ENCODE results near the gene CSRP2. TPM values are rescaled to one million over a fixed set of nuclear protein-coding genes. Genes with fewer than 3 reads are reported as not detected.

CSRP2 gene
- total and polyA plus RNA-seq, 2 of the 8 experiments (the other 6 are each of a cell fraction or from before 2014, with no cell fraction given) = 149 to 227 TPM

DNA sequence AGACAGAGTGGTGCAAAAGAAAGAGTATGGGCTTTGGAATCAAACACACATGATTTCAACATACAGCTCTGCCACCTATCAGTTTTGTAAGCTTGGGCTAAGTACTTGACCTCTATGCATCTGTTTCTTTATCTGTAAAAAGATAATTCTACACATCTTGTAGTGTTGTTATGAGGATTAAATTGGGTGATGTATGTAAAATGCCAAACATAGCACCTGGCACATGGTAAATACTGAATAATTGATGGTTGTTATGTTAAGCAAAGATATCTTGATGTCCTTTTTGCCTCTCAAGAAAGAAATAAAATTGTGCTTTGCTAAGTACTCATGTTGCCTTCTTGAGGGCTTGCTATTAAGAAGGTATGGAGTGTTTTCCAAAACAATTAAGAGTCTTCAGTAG, 2.3 kb upstream of the CSRP2 start:
- Histone ChIP-seq H3K4ac (replicated peaks; ENCODE audit: insufficient read length, low read depth, low read length) (no peak overlapping the region), H3K56ac (replicated peaks; ENCODE audit: insufficient read length, low read depth, low read length) (no peak overlapping the region), H4K20me1 (replicated peaks in 1 of 2; ENCODE audit: control insufficient read depth in 1 of 2, insufficient read depth in 2 of 2, low read length in 2 of 2) (peaks cover 1 to 3% of the 10 kb centered on the region in 2 experiments), H3K9me3 (ENCODE audit: insufficient read depth in 2 of 2, low read depth in 1 of 2, low read length in 1 of 2) (no peaks in the 10 kb centered on the region), H2AK5ac (ENCODE audit: low read depth, low read length) (no peak overlapping the region), H2BK120ac (replicated peaks; ENCODE audit: low read depth, low read length) (no peak overlapping the region), H3K23ac (ENCODE audit: insufficient read length) (no peak overlapping the region), H2BK15ac (ENCODE audit: low read length) (no peak overlapping the region), H3K27ac (ENCODE audit: low read depth, low read length) (no peak overlapping the region), H2BK12ac (ENCODE audit: low read depth, low read length) (no peak overlapping the region), H3K4me3 (ENCODE audit: extremely low read depth in 1 of 4, insufficient read depth in 2 of 4, low read depth in 3 of 4, low read length in 4 of 4) (no peak overlapping the region), H2BK5ac (ENCODE audit: low read depth, low read length) (no peak overlapping the region), H3K4me2 (ENCODE audit: insufficient read depth in 1 of 2, low read depth in 2 of 2, low read length in 2 of 2) (no peak overlapping the region), H4K91ac (replicated peaks; ENCODE audit: insufficient read length, low read length) (no peak overlapping the region), H3K36me3 (ENCODE audit: control insufficient read depth in 2 of 4, insufficient read depth in 4 of 4, low read length in 3 of 4) (no peaks in the 10 kb centered on the region), H3K18ac (ENCODE audit: extremely low read depth, low read length) (no peak overlapping the region), H4K8ac (ENCODE audit: extremely low read depth, insufficient read depth, low read length) (no peak overlapping the region), H4K5ac (ENCODE audit: insufficient read length, low read depth, low read length) (no peak overlapping the region), H3K79me1 (ENCODE audit: low read depth, low read length) (peaks cover 3% of the 10 kb centered on the region; the same call in 1 of the 2 replicates), H2BK20ac (ENCODE audit: low read length) (no peak overlapping the region), H3K14ac (ENCODE audit: insufficient read length) (no peak overlapping the region), H3K4me1 (replicated peaks in 1 of 4; ENCODE audit: control insufficient read depth in 3 of 4, insufficient read depth in 4 of 4, low read length in 3 of 4) (peaks cover 3 to 12% (median 8%) of the 10 kb centered on the region in 4 experiments; a peak in 6 of 7 replicates), H2AFZ (ENCODE audit: low read length) (no peak overlapping the region), H3K79me2 (ENCODE audit: control insufficient read depth in 1 of 2, insufficient read depth in 2 of 2, low read length in 2 of 2) (peaks cover 6 to 16% of the 10 kb centered on the region in 2 experiments), H3K27me3 (replicated peaks in 1 of 4; ENCODE audit: control insufficient read depth in 3 of 4, extremely low read depth in 1 of 4, insufficient read depth in 3 of 4, low read length in 3 of 4) (no peaks in the 10 kb centered on the region), H3K23me2 (ENCODE audit: low read depth, low read length) (peaks cover 4% of the 10 kb centered on the region; the same call in 1 of the 2 replicates), H3K9ac (replicated peaks in 1 of 4; ENCODE audit: extremely low read depth in 1 of 4, low read depth in 3 of 4, low read length in 3 of 4) (no peak overlapping the region)
- no peak for FAIRE-seq
- ChIA-PET CTCF (ENCODE audit: partially characterized antibody) (interaction anchor here (2.1 to 2.4 kb wide), 2 partner anchors 15 to 130 kb away, joined by 7 to 9 read pairs; no protein-coding TSS in a partner anchor), POLR2A (ENCODE audit: partially characterized antibody) (interaction anchor here (1.5 kb wide), 1 partner anchor 25 kb away, joined by 3 read pairs; no protein-coding TSS in a partner anchor)
- DNase-seq (ENCODE audit: low read depth in 1 of 2, low spot score in 2 of 2) = no peak
- TF ChIP-seq SP1 (IDR thresholded peaks at IDR 0.05; ENCODE audit: low read depth, low read length) (no peak), GABPA (IDR thresholded peaks at IDR 0.05; ENCODE audit: borderline replicate concordance, insufficient read depth, low read length) (no peak), PHF8 (conservative IDR thresholded peaks at IDR 0.05; ENCODE audit: low read depth, low read length) (no peak), SAP30 (IDR thresholded peaks at IDR 0.05; ENCODE audit: insufficient read depth, insufficient replicate concordance, low read length) (no peak), POU5F1 (IDR thresholded peaks at IDR 0.05; ENCODE audit: low read depth, low read length) (no peak), BACH1 (IDR thresholded peaks at IDR 0.05; ENCODE audit: low read length) (no peak), ZNF274 (IDR thresholded peaks at IDR 0.05; ENCODE audit: borderline replicate concordance, extremely low read depth, low read length) (no peak), EGR1 (IDR thresholded peaks at IDR 0.05; ENCODE audit: borderline replicate concordance, low read depth, low read length) (no peak), BCL11A (IDR thresholded peaks at IDR 0.05; ENCODE audit: low read depth in 2 of 2, low read length in 2 of 2) (no peak), JUND (IDR thresholded peaks at IDR 0.05; ENCODE audit: low read length) (no peak), CBX5 (IDR thresholded peaks at IDR 0.05; ENCODE audit: low read depth, low read length) (no peak), TBP (IDR thresholded peaks at IDR 0.05; ENCODE audit: low read depth, low read length) (no peak), SRF (IDR thresholded peaks at IDR 0.05; ENCODE audit: low read depth, low read length) (no peak), NRF1 (IDR thresholded peaks at IDR 0.05; ENCODE audit: low read depth, low read length) (no peak)
- TF ChIP-seq, protein P1, sequence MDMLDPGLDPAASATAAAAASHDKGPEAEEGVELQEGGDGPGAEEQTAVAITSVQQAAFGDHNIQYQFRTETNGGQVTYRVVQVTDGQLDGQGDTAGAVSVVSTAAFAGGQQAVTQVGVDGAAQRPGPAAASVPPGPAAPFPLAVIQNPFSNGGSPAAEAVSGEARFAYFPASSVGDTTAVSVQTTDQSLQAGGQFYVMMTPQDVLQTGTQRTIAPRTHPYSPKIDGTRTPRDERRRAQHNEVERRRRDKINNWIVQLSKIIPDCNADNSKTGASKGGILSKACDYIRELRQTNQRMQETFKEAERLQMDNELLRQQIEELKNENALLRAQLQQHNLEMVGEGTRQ (IDR thresholded peaks at IDR 0.05; ENCODE audit: low read length) = no peak

Measured in H1 (cell line).